ENCODE results near the gene ATP2A1. TPM values are rescaled to one million over a fixed set of nuclear protein-coding genes. Genes with fewer than 3 reads are reported as not detected.

The ATP2A1 gene
- total and polyA plus RNA-seq, 2 of the 13 experiments (the other 11 are each of a cell fraction or from before 2014, with no cell fraction given) = 3.2 to 12.5 TPM

- TF ChIP-seq ZBTB4 (CRISPR knock-in tag; IDR thresholded peaks at IDR 0.05; ENCODE audit: borderline replicate concordance) = no peak
- TF ChIP-seq PHF20 (CRISPR knock-in tag; IDR thresholded peaks at IDR 0.05) = no peak
- TF ChIP-seq AHDC1 (CRISPR knock-in tag; IDR thresholded peaks at IDR 0.05; ENCODE audit: borderline replicate concordance) = 0 out of 2 replicates have a peak, but pooled peaks have one; percentile 0
- TF ChIP-seq SSRP1 (CRISPR knock-in tag; IDR thresholded peaks at IDR 0.05) = 0 out of 2 replicates have a peak, but pooled peaks have one; percentile 2
- no peak for TF ChIP-seq KDM4B (CRISPR knock-in tag; IDR thresholded peaks at IDR 0.05)
- TF ChIP-seq KDM2A (CRISPR knock-in tag; IDR thresholded peaks at IDR 0.05; ENCODE audit: borderline replicate concordance, low read depth) = 0 out of 2 replicates have a peak, but pooled peaks have one; percentile 10
- TF ChIP-seq NONO (IDR thresholded peaks at IDR 0.05) = no peak
- TF ChIP-seq NONO (CRISPR knock-in tag; conservative IDR thresholded peaks at IDR 0.05) = 0 out of 2 replicates have a peak, but pooled peaks have one; percentile 47
- no peak for TF ChIP-seq ZNF724P (CRISPR knock-in tag; IDR thresholded peaks at IDR 0.05; ENCODE audit: borderline replicate concordance)
- TF ChIP-seq ZBTB21 (CRISPR knock-in tag; IDR thresholded peaks at IDR 0.05) = peak; percentile 68; the same call in 1 of the 2 replicates
- 0 out of 2 replicates have a peak, but pooled peaks have one; percentile 2 for TF ChIP-seq KLF6 (CRISPR knock-in tag; IDR thresholded peaks at IDR 0.05)
- peak; percentile 45; the same call in 1 of the 2 replicates for TF ChIP-seq ZNF292 (CRISPR knock-in tag; IDR thresholded peaks at IDR 0.05; ENCODE audit: borderline replicate concordance, low read depth)
- 0 out of 2 replicates have a peak, but pooled peaks have one; percentile 7 for TF ChIP-seq ZNF709 (CRISPR knock-in tag; IDR thresholded peaks at IDR 0.05)
- no peak for TF ChIP-seq ATF7 (IDR thresholded peaks at IDR 0.05)
- no peak for TF ChIP-seq ATF7 (CRISPR knock-in tag; IDR thresholded peaks at IDR 0.05)
- TF ChIP-seq ZNF704 (CRISPR knock-in tag; IDR thresholded peaks at IDR 0.05; ENCODE audit: borderline replicate concordance) = no peak
- no peak for TF ChIP-seq SMAD1 (CRISPR knock-in tag; IDR thresholded peaks at IDR 0.05; ENCODE audit: borderline replicate concordance, low read depth)
- TF ChIP-seq ZNF12 (CRISPR knock-in tag; IDR thresholded peaks at IDR 0.05) = no peak
- TF ChIP-seq PHF21A (CRISPR knock-in tag; IDR thresholded peaks at IDR 0.05) = no peak
- no peak for TF ChIP-seq PHB2 (IDR thresholded peaks at IDR 0.05; ENCODE audit: partially characterized antibody)
- TF ChIP-seq ZKSCAN8 (CRISPR knock-in tag; IDR thresholded peaks at IDR 0.05; ENCODE audit: borderline replicate concordance) = no peak
- no peak for TF ChIP-seq NR2F2 (IDR thresholded peaks at IDR 0.05; ENCODE audit: borderline replicate concordance, low read depth)
- peak; percentile 17; the same call in 1 of the 2 replicates for TF ChIP-seq YEATS4 (CRISPR knock-in tag; IDR thresholded peaks at IDR 0.05; ENCODE audit: borderline replicate concordance)
Observed at GRCh38 chr16:28923231-28923587, 44.9 kb downstream of the ATP2A1 start (continued).

All from HepG2 (cell line).